Hematopoietic multipotent progenitor cell (in vitro differentiated cells): ENCODE data around the gene TPD52L2. TPM values are rescaled to one million over a fixed set of nuclear protein-coding genes. Genes with fewer than 3 reads are reported as not detected.
"Not testable (repeated sequence)": the region's sequence is repeated elsewhere in the genome, so short reads cannot be mapped to it uniquely, and the experiment has no call there.

Source experiments
- DNase-seq, 3 donors: peaks; one replicate each; pipeline ENCODE4 v3.0.0-alpha.2; 2011 to 2015; ENCODE audit warnings: low read depth in 2 of 3, low spot score in 2 of 3
- total RNA-seq: library from RNA; depleted of rRNA; stranded (reverse); fragments of >200 nt; gene quantifications from one replicate; pipeline ENCODE4 v1.2.3, GENCODE V29; 2012

Gene TPD52L2
- total RNA-seq, 1 donor: 47.7 TPM

DNA sequence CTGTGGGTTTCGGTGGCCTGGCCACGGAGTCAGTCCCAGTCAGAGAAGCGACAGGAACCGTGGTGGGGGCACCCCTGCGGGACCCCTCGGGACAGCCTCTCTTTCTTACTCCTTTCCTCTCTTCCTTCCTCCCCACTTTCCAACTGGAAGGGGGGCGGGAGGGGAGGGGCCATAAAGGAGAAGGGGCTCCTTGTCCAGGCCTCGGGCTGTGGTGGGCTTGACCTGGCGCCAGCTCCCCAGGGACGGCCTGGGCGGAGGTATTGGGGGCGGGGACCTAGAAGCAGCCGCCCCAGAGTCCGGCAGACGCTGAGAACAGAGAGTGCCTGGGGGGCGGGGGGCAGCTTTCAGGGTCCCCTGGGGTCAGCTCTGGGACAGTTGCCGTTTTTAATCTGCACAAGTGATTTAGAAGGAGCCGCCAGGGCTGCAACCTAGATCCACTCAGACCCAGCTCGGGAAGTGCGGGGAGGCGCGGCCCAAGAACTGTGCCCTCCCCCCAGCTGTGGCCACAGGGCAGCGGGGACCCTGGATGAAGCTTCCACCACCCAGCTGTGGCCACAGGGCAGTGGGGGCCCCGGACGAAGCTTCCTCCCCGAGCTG is 10.2 kb upstream of the TPD52L2 start:
- no peak for DNase-seq

DNA sequence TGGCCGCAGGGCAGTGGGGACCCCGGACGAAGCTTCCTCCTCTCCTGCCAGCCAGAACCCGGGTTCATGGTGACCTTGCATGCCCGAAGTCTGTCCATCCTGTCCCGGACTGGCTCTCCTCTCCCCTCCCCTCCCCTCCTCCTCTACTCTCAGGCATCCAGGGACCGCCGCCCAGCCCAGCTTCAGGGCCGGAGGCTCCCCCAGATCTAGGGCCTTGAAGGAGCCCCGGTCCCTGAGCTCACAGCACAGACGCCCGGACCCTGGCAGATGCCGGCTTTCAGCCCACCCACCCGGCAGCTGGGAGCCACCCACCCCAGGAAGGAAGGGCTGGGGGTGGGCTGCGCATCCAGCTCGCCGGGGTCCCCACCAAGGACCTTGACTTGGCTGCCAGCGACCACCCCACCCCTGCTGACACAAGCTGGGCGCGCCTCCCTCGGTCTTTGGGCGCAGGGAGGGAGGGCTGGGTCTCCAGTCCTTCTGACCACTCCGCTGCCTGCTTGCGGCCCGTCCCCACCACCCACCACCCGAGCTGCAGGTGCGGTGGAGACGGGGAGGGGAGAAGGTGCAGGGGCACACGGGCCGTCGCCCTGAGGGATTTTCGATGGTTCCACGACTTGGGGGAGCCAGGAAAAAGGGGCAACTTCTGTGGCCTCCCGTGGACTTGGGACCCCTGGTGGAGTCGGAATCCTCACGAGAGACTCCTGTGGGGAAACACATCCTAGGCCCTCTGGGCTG is 9.5 kb upstream of the TPD52L2 start:
- no peak for DNase-seq

DNA sequence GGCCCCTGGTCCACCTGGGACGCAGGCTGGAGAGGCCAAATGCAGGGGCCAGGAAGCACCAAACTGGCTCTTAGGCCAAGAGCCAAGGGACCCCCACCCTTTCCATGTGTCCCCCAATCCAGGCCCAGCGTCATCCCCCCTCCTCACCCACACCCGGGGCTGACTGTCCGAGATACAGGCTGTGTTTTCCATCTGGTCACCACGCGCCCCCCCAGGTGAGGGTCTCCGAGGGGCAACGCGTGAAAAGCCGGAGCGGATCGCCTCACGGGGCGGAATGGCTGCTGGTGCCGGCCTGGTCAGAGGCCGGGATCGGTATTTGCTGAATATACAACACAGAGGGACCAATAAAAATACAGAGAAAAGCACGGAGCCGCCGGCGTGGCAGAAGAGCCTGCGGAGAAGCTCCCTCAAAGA is 9.0 kb upstream of the TPD52L2 start:
- no peak for DNase-seq

DNA sequence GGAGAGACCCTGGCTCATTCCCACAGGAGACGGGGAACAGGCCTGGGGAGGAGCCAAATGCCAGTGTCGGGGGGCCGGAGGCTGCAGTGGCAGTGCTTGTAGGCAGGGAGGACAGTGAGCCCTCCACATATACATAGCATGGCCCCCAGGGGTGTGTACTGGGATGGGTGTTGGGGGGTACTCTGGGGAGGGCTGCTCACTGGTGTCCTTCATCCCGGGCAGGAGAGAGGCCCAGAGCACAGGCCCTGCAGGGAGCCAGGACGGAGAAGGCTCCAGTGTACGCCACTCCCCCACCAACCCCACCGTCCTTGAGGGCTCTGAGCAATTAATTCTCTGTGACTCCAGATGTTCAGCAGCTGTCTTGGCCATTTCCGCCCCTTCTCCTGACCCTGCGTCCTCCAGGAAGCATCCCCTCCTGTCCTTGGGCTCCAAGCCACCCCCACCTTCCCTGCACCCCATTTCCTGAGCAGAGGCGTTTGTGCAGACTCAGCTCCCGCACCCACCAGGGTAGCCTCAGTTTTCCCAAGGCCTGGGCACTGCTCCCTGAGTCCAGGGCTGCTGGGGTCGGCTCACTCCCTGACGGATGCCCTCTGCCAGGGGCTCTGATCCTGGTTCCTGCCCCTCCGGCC is 7.2 kb upstream of the TPD52L2 start:
- no peak for DNase-seq

DNA sequence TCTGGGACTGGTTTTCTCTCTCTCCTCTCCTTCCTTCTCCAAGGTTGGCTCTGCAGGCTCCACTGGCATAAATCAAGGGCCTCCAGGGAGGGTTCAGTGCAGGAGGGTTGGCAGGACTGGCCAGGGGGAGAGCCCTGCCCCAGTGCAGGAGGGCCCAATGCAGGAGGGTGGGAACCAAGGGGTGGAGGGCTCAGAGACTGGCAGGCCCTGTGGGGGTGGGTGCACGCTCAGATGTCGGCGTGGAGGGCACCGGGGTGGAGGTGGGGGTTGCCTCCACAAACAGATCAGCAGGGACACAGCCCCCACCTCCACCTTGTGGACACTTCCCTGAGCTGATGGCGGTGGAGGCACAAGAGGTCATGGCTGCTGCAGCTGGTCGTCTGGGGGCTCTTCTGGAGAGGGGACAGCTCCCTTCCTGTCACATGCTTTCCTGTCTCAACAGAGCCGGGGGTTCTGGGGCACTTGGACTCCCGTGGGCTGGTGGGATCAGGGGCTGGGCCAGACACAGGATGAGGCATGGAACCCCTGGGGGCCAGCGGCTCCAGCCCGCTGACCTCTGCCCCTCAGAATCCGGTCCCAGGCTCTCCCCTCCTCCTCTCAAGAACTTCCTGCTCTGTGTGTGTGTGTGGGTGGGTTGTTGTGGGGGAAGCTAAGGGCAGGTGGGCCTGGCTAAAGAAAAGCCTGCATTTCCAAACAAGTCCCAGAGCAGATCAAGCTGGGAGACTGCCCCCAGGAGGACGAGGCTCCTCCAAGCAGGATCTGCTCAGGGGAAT is 6.5 kb upstream of the TPD52L2 start:
- no peak for DNase-seq

DNA sequence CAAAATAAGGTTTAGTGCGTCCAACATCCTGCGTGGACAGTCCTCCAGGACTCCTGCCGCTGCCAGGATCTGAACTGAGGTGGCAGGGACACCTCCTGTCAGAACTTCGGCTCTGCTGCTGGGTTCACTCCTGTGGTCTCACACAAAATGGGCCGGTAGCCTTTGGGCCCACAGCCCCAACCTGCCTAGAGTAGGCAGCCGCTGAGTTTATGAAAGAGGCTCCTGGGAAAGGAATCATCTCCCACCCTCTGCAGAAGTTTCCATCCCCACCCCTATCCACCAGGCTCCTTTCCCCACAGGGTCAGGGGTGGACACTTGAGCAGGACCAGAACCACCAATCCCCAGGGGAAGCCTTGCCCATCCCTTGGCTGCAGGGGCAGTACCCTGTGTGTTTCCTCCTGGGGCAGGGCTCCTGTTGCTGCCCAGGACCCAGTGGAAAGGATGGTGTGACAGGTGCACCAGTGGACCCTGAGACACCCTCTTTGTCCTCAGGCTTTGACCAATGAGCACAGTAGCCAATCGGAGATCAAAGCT is 5.8 kb upstream of the TPD52L2 start:
- DNase-seq: no peak

DNA sequence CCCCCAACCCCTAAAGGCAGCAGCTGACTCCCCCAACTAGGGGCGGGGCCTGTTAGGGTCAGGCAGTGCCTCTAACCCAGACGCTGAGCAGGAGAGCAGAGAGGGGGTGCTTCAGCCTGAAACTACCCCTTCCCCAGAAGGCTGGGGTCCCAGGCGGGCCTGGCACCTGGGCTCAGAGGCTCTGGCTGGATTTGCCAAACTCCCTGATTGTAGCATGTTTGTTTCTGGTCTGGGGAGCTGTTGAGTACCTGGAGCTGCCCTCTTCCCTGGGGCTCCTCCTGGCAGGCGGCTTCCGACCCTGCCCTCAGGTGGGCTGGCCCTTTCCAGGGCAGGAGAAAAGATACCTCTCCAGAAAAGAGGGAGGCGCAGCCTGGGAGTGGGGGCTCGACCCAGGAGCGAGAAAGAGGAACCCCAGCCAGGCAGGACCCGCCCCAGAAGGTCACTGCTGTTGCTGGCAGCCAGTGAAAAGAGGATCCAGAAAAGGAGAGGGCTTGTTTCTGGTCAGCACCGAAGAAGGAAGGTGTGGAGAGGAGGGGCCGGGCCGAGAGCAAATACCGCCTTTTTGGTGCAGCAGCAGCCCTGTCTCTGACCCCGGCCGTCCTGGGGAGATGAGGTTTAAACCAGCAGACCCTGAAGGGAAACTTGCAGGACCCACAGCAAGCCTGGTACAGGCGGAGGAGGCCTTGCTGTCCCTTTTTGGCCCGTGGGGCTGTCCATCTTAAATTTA is 4.6 kb upstream of the TPD52L2 start:
- no peak for DNase-seq

DNA sequence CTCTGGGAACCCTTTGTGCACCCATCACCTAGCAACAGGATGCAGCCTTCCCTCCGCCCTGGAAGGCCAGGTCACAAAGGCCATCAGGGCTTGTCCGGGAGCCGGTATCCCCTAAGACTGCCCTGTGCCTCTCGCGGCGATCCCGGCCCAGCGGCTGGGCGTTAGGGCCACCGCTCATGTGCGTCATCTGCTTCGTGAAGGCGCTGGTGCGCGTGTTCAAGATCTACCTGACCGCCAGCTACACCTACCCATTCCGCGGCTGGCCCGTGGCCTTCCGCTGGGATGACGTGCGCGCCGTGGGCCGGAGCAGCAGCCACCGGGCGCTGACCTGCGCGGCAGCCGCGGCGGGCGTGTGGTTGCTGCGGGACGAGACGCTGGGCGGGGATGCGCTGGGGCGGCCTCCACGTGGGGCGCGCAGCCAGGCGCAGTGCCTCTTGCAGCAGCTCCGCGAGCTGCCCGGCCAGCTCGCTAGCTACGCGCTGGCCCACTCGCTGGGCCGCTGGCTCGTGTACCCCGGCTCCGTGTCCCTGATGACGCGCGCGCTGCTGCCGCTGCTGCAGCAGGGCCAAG is 3.6 kb upstream of the TPD52L2 start, which contains the start of gene ABHD16B:
ABHD16B (plus strand) TSS at position 134 of the 570 bp plus-strand sequence; CDS start at position 177, 43 bp downstream.
- DNase-seq: no peak

DNA sequence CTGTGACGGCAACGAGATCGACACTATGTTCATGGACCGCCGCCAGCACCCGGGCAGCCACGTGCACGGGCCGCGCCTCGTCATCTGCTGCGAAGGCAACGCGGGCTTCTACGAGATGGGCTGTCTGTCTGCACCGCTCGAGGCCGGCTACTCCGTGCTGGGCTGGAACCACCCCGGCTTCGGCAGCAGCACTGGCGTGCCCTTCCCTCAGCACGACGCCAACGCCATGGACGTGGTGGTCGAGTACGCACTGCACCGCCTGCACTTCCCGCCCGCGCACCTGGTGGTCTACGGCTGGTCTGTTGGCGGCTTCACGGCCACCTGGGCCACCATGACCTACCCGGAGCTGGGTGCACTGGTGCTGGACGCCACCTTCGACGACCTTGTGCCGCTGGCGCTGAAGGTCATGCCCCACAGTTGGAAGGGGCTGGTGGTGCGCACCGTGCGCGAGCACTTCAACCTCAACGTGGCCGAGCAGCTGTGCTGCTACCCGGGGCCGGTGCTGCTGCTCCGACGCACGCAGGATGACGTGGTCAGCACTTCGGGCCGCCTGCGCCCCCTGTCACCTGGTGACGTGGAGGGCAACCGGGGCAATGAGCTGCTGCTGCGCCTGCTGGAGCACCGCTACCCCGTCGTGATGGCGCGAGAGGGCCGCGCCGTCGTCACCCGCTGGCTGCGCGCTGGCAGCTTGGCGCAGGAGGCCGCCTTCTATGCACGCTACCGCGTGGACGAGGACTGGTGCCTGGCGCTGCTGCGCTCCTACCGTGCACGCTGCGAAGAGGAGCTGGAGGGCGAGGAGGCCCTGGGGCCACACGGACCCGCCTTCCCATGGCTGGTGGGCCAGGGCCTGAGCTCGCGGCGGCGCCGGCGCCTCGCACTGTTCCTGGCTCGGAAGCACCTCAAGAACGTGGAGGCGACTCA is 2.8 kb upstream of the TPD52L2 start:
- DNase-seq: no peak

DNA sequence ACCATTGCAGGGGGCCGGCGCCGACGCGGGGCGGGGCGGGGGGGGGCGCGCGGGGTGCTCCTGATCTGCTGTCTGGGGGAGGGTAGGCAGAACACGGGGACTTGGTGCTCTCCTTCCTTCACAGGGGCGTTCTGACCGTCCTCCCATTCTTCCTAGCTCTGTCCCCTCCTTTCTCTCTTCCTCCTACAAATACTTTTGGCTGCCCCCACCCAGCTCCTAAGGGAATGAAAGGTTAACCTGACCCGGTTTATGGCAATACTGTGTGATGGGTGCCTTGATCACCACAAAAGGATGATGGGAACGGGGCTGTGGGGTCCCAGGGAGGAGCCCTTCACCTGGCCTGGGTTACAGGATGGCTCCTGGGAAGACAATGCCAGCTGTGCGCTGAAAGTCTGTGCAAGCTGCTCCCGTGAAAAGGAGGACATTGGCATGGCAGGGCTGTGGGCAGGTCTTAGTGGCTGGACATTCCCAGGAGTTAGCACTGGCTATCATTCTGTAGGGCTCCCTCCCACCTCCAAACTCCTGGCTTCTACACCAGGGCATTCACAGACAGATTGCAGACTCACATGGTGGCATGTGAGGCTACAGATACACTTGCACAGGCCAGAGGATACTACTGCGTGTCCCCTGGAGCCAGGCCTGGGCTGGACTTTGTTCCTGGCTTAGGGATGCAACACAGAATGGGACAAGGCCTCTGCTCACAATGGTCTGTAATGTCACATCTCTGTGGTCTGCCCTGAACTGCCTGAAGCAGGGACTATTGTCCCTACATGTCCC is 1.9 kb upstream of the TPD52L2 start:
- DNase-seq: no peak

DNA sequence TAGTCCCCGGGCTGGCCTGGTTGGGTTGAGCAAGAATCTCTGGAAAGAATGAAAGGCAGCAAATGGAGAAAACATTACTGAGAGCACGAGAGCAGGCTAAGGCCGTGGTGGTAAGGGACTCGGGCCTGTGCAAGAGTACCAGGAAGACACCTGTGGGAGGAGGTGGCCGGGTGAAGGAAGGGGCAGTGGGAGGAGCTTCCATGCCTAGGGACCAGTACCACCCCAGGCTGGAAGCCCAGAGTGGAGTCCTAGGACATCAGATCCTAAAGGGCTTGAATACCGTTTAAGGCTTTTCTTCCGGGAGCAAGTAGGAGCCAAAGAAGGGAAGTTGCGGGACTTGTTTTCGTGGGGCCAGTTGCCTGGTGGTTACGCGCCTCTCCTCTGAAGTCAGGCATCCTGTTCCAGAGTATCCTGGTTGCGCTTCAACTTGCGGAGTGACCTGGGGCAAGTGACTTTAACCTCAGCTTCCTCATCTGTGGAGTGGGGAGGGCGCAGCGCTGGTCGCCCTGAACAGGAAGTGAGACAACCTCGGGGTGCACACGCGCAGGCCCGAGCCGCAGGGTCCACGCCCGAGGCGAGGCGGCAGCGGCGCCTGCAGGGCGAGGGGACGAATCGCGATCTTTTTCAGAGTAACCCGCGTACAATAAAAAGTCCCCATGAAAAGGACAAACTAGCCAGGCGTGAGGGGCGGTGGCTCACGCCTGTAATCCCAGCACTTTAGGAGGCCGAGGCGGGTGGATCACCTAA is 1.1 kb upstream of the TPD52L2 start:
- peak; percentile 59 to 93 (median 92) for DNase-seq

DNA sequence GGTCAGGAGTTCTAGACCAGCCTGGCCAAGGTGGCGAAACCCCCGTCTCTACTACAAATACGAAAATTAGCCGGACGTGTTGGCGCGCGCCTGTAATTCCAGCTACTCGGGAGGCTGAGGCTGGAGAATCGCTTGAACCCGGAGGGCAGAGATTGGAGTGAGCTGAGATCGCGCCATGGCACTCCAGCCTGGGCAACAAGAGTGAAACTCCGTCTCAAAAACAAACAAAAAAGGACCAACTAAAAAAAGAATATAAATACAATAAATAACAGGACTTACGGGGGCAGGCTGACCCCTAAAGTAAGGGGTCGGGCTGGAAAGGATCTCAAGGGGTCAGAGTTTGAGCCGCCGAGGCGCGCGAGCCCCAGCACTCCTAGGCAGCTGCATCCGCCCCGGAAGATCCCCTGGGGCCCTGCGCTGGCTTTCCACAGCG is 509 bp upstream of the TPD52L2 start:
- no peak for DNase-seq

DNA sequence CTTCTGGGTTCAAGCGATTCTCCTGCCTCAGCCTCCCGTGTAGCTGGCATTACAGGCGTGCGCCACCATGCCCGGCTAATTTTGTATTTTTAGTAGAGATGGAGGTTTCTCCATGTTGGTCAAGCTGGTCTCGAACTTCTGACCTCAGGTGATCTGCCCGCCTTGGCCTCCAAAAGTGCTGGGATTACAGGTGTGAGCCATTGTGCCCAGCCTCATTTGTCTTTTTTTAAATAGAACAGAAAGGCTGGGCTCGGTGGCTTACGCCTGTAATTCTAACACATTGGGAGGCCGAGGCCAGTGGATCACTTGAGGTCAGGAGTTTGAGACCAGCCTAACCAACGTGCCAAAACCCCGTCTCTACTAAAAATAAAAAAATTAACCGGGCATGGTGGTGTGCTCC is 2.0 kb downstream of the TPD52L2 start:
- not testable (repeated sequence) for DNase-seq

DNA sequence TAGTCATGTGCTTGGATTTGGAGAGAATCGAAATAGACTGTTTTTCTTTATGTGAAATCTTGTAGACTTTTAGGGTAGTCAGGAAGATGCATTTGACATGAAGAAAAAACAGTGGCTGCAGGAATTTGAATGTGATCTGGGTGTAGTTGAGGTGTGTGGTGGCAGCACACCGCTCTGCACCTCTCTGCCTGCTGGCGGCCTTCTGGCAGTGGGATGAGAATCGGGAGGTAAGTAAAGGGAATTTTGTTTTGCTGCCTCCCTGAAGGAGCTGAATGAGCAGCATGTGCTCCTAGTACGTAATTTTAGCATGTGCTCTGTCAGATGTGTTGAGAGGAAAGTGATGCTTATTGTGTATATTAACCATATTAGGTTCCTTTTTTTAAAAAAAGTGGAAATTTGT is 3.2 kb downstream of the TPD52L2 start:
- DNase-seq: no peak

DNA sequence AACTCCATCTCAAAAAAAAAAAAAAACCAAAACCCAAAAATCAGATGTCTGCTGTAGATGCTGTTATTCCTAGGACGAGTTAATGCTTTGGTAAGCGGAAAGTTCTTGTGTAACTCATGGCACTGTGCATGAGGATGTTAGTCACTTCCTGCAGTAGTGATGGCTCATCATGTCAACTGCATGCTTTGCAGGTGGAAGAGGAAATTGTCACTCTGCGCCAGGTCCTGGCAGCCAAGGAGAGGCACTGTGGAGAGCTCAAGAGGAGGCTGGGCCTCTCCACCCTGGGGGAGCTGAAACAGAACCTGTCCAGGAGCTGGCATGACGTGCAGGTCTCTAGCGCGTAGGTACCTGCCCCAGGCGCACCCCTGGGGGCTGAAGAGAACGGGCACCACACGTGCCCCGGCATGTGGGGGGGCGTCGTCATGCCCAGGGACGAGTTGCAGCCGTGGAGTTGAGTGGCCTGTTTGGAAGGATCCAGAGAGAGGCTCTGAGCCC is 8.5 kb downstream of the TPD52L2 start:
- peak in 2 of 3 donors; percentile 59 to 67 for DNase-seq

DNA sequence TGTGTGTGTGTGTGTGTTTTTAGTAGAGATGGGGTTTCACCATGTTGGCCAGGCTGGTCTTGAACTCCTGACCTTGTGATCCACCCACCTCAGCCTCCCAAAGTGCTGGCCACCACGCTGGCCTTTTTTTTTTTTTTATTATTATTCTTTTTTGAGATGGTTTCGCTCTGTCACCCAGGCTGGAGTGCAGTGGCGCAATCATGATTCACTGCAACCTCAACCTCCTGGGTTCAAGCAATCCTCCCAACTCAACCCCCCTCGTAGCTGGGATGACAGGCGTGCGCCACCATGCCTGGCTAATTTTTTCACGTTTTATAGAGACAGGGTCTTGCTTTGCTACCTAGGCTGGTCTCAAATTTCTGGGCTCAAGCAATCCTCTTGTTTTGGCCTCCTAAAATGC is 9.2 kb downstream of the TPD52L2 start:
- not testable (repeated sequence) for DNase-seq

DNA sequence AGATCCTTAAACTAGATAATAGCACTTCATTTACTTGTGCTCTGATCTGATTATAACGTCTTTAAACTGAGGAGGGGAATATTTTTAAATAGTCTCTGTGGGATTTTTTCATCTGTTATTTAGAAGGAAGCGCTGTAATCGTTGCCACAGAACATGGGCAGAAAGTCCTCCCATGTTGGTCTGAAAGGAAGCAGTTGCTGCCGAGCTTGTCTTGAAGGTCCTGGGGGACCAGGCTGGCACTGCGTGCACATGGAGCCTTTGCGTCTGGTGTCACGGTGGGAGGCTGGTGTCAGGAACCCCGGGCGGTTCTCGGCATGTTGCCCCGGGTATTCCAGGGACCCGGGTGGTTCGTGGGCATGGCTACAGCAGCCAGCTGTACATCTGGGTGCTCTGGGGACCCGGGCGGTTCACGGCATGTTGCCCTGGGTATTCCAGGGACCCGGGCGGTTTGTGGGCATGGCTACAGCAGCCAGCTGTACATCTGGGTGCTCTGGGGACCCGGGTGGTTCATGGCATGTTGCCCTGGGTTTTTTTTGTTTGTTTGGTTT is 11.5 kb downstream of the TPD52L2 start:
- no peak for DNase-seq
